OCI-LY1 (cell line): ENCODE measurements around the gene MSH3.

Experiments
- EZH2 ChIP-seq: fragments of 200-600 bp; sonication (generic), shearing (Covaris generic); IDR thresholded peaks from 2 replicates; pipeline ENCODE4 v1.8.0; 2017; ENCODE audit warnings: borderline replicate concordance, mixed run types, mild to moderate bottlenecking, antibody characterized with exemption, low read length, moderate library complexity, mixed read lengths
- TF ChIP-seq, protein P1 (sequence below): fragments of 200-600 bp; sonication (generic), shearing (Covaris generic); IDR thresholded peaks from 2 replicates; pipeline ENCODE4 v1.5.1; 2017; ENCODE audit warnings: mild to moderate bottlenecking, antibody characterized with exemption, low read length, moderate library complexity, mixed read lengths

DNA sequence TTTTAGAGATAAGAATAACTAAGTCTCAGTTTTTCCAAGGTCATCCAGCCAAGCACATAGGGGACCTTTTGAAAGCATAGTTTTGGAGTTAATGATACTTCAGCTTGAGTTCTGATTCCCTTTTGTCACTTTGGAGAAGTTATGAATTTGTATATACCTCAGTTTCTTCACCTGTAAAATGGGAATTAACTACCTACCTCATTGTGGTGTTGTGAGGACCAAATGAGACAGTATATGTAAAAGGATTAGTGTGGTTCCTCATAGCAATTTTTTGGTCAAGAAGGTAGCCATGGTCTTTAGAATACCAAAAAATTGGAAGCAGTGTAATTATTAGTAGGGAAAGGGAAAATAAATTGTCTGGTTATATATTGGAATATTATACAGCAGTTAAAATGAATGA lies 98.0 kb downstream of the MSH3 start:
- TF ChIP-seq, protein P1, sequence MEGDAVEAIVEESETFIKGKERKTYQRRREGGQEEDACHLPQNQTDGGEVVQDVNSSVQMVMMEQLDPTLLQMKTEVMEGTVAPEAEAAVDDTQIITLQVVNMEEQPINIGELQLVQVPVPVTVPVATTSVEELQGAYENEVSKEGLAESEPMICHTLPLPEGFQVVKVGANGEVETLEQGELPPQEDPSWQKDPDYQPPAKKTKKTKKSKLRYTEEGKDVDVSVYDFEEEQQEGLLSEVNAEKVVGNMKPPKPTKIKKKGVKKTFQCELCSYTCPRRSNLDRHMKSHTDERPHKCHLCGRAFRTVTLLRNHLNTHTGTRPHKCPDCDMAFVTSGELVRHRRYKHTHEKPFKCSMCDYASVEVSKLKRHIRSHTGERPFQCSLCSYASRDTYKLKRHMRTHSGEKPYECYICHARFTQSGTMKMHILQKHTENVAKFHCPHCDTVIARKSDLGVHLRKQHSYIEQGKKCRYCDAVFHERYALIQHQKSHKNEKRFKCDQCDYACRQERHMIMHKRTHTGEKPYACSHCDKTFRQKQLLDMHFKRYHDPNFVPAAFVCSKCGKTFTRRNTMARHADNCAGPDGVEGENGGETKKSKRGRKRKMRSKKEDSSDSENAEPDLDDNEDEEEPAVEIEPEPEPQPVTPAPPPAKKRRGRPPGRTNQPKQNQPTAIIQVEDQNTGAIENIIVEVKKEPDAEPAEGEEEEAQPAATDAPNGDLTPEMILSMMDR = no peak
- no peak for TF ChIP-seq EZH2
